GM12892 (cell line): ENCODE results near the gene GPX4.
"Not testable (repeated sequence)": the region's sequence is repeated elsewhere in the genome, so short reads cannot be mapped to it uniquely, and the experiment has no call there.

Experiments
- DNase-seq: peaks from one replicate; pipeline ENCODE4 v3.0.0; 2011; ENCODE audit not compliant: insufficient read length
- FAIRE-seq: peaks from 2 replicates; lab custom pipeline; 2011; peaks lifted over from hg19 to GRCh38; lab: Jason Lieb, UNC
- POLR2A ChIP-seq: IDR thresholded peaks from 2 replicates; pipeline ENCODE4 v1.6.1; 2011; ENCODE audit warnings: low read depth, low read length, control low read depth
- POLR2AphosphoS5 ChIP-seq: IDR thresholded peaks from 2 replicates; pipeline ENCODE4 v1.6.1; 2011; ENCODE audit warnings: low read depth, low read length, control low read depth
- TAF1 ChIP-seq: IDR thresholded peaks from 2 replicates; pipeline ENCODE4 v1.6.1; 2011; ENCODE audit warnings: low read depth, mild to moderate bottlenecking, control low read depth, low read length, borderline replicate concordance

Gene GPX4

GRCh38 chr19:1125601-1126467 is 22.0 kb downstream of the GPX4 start:
- FAIRE-seq (no peak), DNase-seq (no peak)
- TF ChIP-seq TAF1: no peak
- no peak for TF ChIP-seq POLR2AphosphoS5
- TF ChIP-seq POLR2A: no peak

- no peak for FAIRE-seq
- TF ChIP-seq POLR2A (no peak), TAF1 (no peak)
- DNase-seq: no peak
Measured at GRCh38 chr19:1126984-1127760, 23.4 kb downstream of the GPX4 start.

- no peak for DNase-seq
- TF ChIP-seq POLR2A (no peak), TAF1 (no peak), POLR2AphosphoS5 (no peak)
- no peak for FAIRE-seq
Measured at GRCh38 chr19:1128106-1128505, 24.3 kb downstream of the GPX4 start.

- DNase-seq, FAIRE-seq: not testable (repeated sequence)
Measured at GRCh38 chr19:1129084-1129483, 25.3 kb downstream of the GPX4 start.

- FAIRE-seq (no peak), DNase-seq (no peak)
- no peak for TF ChIP-seq TAF1
- TF ChIP-seq POLR2AphosphoS5: no peak
- TF ChIP-seq POLR2A: no peak
Measured at GRCh38 chr19:1129535-1129934, 25.7 kb downstream of the GPX4 start.

DNA sequence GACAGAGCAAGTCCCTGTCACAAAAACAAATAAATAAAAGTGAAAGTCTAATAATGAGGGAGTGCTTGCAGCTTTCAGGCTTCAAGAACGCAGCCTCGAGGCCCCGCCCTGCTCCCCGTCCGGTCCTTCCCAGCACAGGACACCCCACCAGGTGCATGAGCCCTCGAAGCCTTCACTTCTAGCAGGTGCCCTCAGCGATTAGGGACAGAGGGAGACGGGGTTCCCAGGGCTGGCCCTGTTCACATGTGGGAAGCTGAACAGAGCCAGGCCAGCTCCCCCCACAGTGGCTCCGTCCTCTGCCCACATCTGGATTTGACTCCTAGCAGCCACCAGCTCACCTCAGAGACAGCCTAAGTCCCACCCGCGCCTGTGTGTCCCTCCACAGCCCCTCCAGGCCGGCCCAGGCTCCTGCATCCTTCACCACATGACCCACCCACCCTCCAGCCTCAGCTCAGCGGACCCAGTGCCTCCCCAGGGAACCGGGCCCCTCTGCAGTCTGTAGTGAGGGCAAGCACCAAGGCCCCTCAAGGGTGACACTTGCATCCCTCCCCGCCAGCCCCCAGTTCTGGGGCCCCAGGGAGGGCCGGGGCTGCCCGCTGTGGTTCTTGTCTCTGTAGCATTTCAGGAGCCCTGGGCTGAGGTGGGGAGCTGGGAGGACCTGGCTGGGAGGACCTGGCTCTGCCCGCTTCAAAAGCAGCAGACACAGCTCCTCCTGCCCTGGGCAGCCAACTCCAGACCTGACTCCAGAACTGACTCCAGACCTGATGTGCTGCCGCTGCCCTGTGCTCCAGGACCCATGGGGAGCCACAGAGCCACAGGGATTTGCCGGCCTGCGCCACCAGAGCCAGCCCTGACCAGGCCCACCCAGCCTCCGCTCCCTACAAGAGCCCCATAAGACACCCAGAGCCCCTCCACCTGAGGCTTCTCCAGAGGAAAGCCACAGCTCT is 27.2 kb downstream of the GPX4 start:
- no peak for TF ChIP-seq POLR2A
- peak; percentile 90 for FAIRE-seq
- no peak for DNase-seq

DNA sequence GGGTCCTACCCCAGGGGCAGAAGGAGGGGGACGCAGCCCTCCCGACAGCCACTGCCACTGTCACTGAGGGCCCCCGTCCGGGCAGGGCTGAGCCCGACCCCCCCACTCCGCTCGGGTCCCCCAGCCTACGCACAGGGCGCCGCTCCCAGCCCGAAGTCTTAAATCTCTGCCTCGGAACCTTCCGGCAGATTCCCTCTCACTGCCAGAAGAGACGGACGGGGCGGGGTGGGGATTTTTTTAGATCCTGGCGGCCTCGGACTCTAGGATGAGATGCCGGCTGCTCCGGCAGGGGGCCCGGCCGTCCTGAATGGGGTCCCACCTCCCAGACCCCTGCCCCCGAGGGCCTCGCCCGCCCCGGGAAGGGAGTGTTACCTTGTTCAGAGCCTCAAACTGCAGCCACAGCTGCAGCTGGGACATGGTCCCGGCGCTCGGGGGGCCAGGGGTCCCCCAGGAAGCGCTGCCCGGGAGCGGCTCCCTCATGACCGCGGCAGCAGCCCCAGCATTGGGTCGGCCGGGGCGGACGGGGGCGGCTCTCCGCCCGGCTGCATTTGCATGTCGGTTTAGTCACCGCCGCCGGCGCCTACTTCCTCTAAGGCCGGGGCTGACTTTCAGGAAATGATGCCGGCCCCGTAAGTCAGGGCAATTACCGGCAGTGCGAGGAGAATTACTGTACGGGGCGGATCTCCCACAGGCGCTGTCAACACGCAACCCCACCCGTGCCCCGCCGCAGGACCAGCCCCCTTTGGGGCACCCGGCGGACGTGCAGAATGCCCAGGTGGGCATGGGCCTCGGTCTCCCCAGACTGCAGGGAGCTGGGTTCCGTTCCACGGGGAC is 28.1 kb downstream of the GPX4 start:
- DNase-seq: peak; percentile 85
- TF ChIP-seq POLR2A (peak; percentile 56; the same call in 1 of the 2 replicates), POLR2AphosphoS5 (no peak), TAF1 (peak; percentile 44; the same call in 1 of the 2 replicates)
- FAIRE-seq: peak; percentile 99

GRCh38 chr19:1132552-1133383 is 29.0 kb downstream of the GPX4 start:
- DNase-seq: no peak
- TF ChIP-seq TAF1: no peak
- no peak for TF ChIP-seq POLR2AphosphoS5
- no peak for TF ChIP-seq POLR2A
- FAIRE-seq: no peak

GRCh38 chr19:1133471-1133929 is 29.7 kb downstream of the GPX4 start:
- TF ChIP-seq POLR2AphosphoS5: no peak
- peak; percentile 57; the same call in 1 of the 2 replicates for TF ChIP-seq POLR2A
- FAIRE-seq (peak; percentile 24), DNase-seq (peak; percentile 81)

- peak; percentile 42 for FAIRE-seq
- DNase-seq: no peak
- TF ChIP-seq POLR2AphosphoS5 (no peak), POLR2A (no peak), TAF1 (no peak)
Measured at GRCh38 chr19:1134431-1134830, 30.6 kb downstream of the GPX4 start.

- FAIRE-seq (no peak), DNase-seq (no peak)
- TF ChIP-seq POLR2A: no peak
- TF ChIP-seq POLR2AphosphoS5: no peak
- TF ChIP-seq TAF1: no peak
Measured at GRCh38 chr19:1135454-1135853, 31.7 kb downstream of the GPX4 start.
